Small intestine (tissue), 7 donors: ENCODE data around the gene CHCHD3. TPM values are rescaled to one million over a fixed set of nuclear protein-coding genes. Genes with fewer than 3 reads are reported as not detected.

Source experiments
- DNase-seq, 2 donors: peaks; one replicate each; pipeline versions ENCODE4 v3.0.0 to v3.0.0-alpha.2; 2013
- FAIRE-seq: peaks from 2 replicates; lab custom pipeline; 2012; peaks lifted over from hg19 to GRCh38; lab: Jason Lieb, UNC
- H3K27ac ChIP-seq, 3 donors: one replicate each; pipeline ENCODE4 v1.5.1; 2013; ENCODE audit warnings: low read length in 2 of 3, mild to moderate bottlenecking in 2 of 3, control low read depth in 1 of 3, inconsistent platforms in 1 of 3, low read depth in 1 of 3, moderate library complexity in 1 of 3
- H3K27me3 ChIP-seq, 3 donors: one replicate each; pipeline ENCODE4 v1.6.1; 2013; ENCODE audit warnings: low read length in 3 of 3, inconsistent platforms in 1 of 3; ENCODE audit not compliant: control insufficient read depth in 3 of 3, insufficient read depth in 3 of 3
- H3K36me3 ChIP-seq, 3 donors: one replicate each; pipeline ENCODE4 v1.6.1; 2013; ENCODE audit warnings: low read length in 3 of 3, inconsistent platforms in 1 of 3, low read depth in 1 of 3, mild to moderate bottlenecking in 1 of 3, moderate library complexity in 1 of 3; ENCODE audit not compliant: control insufficient read depth in 3 of 3, insufficient read depth in 2 of 3
- H3K4me1 ChIP-seq, 3 donors: one replicate each; pipeline ENCODE4 v1.6.1; 2013; ENCODE audit warnings: low read length in 2 of 3, inconsistent platforms in 1 of 3, low read depth in 1 of 3, mild to moderate bottlenecking in 1 of 3, moderate library complexity in 1 of 3; ENCODE audit not compliant: control insufficient read depth in 3 of 3, insufficient read depth in 2 of 3
- H3K4me3 ChIP-seq, 3 donors: one replicate each; pipeline ENCODE4 v1.5.1; 2013; ENCODE audit warnings: low read length in 3 of 3, control low read depth in 1 of 3, inconsistent platforms in 1 of 3, low read depth in 1 of 3, mild to moderate bottlenecking in 1 of 3, moderate library complexity in 1 of 3
- H3K9me3 ChIP-seq, 2 donors: one replicate each; pipeline ENCODE4 v1.6.1; 2013; ENCODE audit warnings: low read depth in 1 of 2, low read length in 1 of 2; ENCODE audit not compliant: control insufficient read depth in 2 of 2, insufficient read depth in 1 of 2
- WGBS, 3 donors: extraction: QIAGEN DNeasy Blood & Tissue Kit; methylation state at CpG; one replicate each; pipeline ENCODE4 v1.1.7; 2013; 5-methylcytosine and 5-hydroxymethylcytosine counted together
- polyA plus RNA-seq, 4 donors: library from polyadenylated mRNA; stranded (reverse) in 3 of 4; unstranded in 1 of 4; fragments of 200-250 nt in 3 of 4; fragments of 120-200 nt in 1 of 4; gene quantifications; one replicate each; pipeline versions ENCODE4 v1.2.1 to v1.2.3, GENCODE V29; 2013
- donor health status: healthy with polysubstance abuse.
- donor health status: control.
- donor health status: control.
- donor health status: Bipolar disorder and iron deficiency.
- donor health status: healthy.

Gene CHCHD3
- polyA plus RNA-seq, 4 donors = 53.5 to 98.6 (median 78.9) TPM

DNA sequence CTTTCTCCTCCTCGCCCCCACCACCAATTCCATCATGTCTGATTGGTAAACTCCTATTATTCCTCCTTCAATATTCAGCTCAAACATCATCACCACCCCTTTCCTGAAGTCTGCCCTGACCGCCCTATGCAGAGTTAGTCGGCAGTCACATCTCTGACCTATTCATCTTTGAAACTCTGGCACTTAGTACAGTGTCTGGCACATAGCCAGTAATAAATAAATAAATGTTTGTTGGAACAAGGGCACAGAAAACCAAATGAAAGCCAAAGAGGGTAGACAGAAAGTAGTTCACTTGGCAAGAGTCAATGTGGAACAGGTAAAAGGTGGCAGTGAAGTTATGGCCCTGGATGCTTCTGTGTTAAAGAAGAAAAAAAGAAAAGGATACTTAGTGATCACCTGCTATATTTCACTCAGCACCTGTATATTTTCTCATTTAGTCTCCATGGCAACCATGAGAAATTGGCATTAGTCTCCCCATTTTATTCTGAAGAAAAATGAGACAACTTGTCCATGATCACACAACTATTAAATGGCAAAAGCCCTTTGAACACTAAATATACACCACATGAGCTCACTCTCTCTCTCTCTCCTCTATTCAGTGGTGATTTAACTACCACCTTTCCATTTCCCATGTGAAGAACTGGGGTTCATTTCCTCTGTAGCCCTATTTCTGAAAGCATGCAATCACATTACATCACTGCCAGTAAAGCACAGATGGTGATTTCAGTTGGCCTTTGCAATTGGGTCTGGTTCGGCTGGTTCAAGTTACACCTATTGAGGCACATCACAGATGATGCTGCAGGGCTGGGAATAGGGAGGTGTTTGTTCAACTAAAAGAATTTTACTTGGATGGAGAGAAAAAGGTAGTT lies 25.3 kb downstream of the CHCHD3 start:
- no peak overlapping the region for H3K4me3 ChIP-seq
- H3K27me3 ChIP-seq = no peaks in the 10 kb centered on the region
- H3K9me3 ChIP-seq = no peaks in the 10 kb centered on the region
- DNase-seq (peak in 1 of 2 donors; percentile 14), FAIRE-seq (no peak)
- H3K27ac ChIP-seq = no peak overlapping the region
- WGBS, 3 donors = 68 to 80% (median 78%) methylated on average over 4 of the region's 4 CpGs
- H3K4me1 ChIP-seq = peaks cover 0 to 6% (median 0%) of the 10 kb centered on the region in 3 donors
- peaks cover 0 to 3% (median 0%) of the 10 kb centered on the region in 3 donors for H3K36me3 ChIP-seq

DNA sequence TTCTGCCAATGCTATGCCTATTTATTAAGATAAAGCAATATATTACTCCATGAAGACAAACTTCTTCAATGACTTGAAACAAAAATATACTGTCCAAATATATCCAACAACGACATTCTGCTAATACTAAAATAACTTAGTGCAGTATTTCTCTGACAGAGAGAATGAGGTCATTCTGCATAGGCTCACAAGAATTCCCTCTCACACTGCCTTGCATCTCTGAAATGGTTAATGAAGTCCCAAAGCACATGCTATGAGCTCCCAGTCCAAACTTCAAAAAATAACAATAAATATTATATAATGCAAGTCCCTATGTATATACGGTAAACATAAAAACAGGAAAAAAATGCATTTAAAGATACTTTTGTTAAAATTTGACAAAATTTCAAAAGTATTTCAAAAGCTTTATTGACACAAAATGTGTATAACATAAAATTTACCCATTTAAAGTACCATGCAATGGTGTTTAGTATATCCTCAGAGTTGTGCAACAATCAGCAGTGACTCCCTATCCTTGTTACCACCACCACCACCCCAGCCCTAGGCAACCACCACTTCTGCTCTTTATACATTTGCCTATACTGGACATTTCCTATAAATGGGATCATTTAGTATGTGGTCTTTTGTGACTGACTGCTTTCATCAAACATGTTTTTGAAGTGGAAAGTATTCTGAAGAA lies 27.6 kb downstream of the CHCHD3 start:
- H3K36me3 ChIP-seq = peaks cover 0 to 3% (median 0%) of the 10 kb centered on the region in 3 donors
- FAIRE-seq (no peak), DNase-seq (no peak)
- peaks cover 0 to 2% (median 0%) of the 10 kb centered on the region in 3 donors for H3K4me1 ChIP-seq
- no peaks in the 10 kb centered on the region for H3K27me3 ChIP-seq
- 69 to 95% (median 85%) methylated on average over 2 of the region's 2 CpGs for WGBS, 3 donors
- H3K9me3 ChIP-seq = no peaks in the 10 kb centered on the region
- H3K4me3 ChIP-seq = no peak overlapping the region
- H3K27ac ChIP-seq = no peak overlapping the region

DNA sequence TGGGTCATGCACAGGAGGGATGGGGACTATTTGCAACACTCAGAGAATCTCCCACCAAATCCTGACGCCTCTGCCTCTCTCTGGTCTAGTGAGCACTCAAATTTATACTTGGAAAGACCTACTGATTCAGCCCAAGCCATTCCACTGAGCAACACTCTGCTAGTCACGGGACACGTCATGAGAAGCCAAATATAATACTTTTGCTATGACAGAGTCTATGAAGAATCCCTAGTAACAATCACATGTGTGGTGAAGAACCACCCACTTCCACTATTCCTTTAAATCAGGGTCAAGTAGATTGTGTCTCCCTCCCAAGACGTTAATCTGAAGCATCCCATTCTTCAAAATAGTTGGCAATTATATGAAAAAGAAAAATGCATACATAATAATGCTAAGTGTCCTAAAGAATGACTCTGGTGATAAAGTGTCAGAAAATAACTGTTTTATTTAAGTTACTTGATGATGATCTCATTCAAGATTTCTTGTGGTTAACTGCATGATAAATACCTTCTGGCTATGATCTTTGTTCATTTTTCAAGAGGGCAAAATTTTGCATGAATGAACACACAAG lies 28.5 kb downstream of the CHCHD3 start:
- Histone ChIP-seq H3K27ac (peak overlapping the region in 1 of 3 donors; percentile 22), H3K9me3 (no peaks in the 10 kb centered on the region), H3K27me3 (no peaks in the 10 kb centered on the region), H3K4me1 (peaks cover 0 to 2% (median 0%) of the 10 kb centered on the region in 3 donors), H3K4me3 (no peak overlapping the region), H3K36me3 (peaks cover 0 to 3% (median 0%) of the 10 kb centered on the region in 3 donors)
- WGBS, 3 donors = 59 to 86% (median 76%) methylated on average over 4 of the region's 4 CpGs
- FAIRE-seq = no peak
- DNase-seq = no peak

DNA sequence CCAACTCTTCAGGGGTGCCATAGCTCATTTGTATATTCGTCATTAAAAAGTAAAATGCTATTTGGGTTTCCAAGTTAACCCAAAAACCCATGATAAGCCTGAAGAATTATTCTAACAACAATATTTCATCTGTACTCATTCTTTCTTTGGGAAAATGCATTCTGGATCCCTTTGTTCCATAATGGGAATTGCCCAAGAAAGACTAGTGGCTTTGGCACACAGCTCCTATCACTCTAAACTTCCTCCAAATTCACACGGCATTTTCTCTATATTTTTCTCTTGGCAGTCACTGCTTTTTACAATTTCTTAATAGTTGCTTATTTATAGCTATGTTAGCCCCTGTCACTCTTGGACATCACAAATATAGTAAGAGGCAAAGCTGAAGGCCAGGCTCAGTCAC lies 29.1 kb downstream of the CHCHD3 start:
- peak overlapping the region in 1 of 3 donors; percentile 22 for H3K27ac ChIP-seq
- WGBS, 3 donors = 77 to 99% (median 88%) methylated on average over 2 of the region's 2 CpGs
- DNase-seq (no peak), FAIRE-seq (no peak)
- H3K27me3 ChIP-seq = no peaks in the 10 kb centered on the region
- H3K4me1 ChIP-seq = peaks cover 0 to 2% (median 0%) of the 10 kb centered on the region in 3 donors
- no peak overlapping the region for H3K4me3 ChIP-seq
- H3K36me3 ChIP-seq = peaks cover 0 to 3% (median 0%) of the 10 kb centered on the region in 3 donors
- no peaks in the 10 kb centered on the region for H3K9me3 ChIP-seq

DNA sequence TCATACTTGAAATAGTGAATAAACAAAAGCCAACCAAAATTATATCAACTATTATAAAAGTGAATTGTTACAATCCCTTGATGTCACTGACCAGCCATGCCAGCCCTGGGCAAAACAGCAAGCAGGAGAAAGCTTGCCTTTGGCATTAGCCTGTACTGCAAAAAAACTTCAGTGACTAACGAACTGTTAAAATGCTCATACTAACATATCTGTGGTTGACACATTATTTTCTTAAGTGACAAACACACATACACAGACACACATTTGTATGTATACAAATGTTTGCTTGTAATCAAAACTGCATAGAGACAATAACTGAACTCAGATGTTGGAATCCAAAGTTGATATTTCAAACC lies 29.5 kb downstream of the CHCHD3 start:
- no peak overlapping the region for H3K4me3 ChIP-seq
- WGBS, 3 donors = 80 to 89% (median 81%) methylated on average over 1 of the region's 1 CpG
- no peaks in the 10 kb centered on the region for H3K27me3 ChIP-seq
- H3K27ac ChIP-seq = no peak overlapping the region
- H3K4me1 ChIP-seq = peaks cover 0 to 2% (median 0%) of the 10 kb centered on the region in 3 donors
- DNase-seq (no peak), FAIRE-seq (no peak)
- peaks cover 0 to 3% (median 0%) of the 10 kb centered on the region in 3 donors for H3K36me3 ChIP-seq
- H3K9me3 ChIP-seq = no peaks in the 10 kb centered on the region

DNA sequence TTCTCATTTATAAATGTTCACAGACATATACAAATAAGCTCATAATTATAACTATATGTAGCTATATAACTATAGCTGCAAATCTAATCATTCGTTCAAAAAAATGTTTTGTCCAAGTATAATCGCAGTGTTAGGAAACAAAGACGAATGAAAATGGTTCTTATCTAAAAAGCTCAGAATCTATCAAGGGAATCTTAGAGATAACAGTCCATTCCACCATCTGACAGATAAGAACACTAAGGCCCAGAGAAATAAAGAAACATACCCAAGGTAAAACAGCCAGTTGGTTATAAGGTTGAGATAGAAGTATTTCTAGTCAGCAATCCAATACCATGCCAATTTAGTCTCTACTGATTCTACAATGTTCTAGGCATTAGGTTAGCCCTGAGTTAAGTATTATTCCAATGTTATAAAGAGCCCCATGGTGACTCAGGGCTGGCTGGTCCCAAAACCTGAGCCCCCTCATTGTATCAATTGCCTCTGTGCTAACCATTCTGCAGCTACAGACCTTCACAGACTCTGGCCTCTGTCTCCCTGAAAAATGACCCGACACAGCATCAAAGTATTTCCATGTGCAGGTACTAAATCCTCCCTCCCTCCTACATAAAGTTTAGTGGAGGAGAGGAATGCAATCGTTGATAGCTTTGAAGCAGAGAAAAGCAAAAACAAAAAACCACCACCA lies 30.0 kb downstream of the CHCHD3 start:
- Histone ChIP-seq H3K9me3 (no peaks in the 10 kb centered on the region), H3K4me3 (no peak overlapping the region), H3K36me3 (peaks cover 0 to 3% (median 0%) of the 10 kb centered on the region in 3 donors), H3K27ac (no peak overlapping the region), H3K4me1 (peaks cover 0 to 2% (median 0%) of the 10 kb centered on the region in 3 donors), H3K27me3 (no peaks in the 10 kb centered on the region)
- 81 to 84% (median 82%) methylated on average over 5 of the region's 5 CpGs for WGBS, 3 donors
- FAIRE-seq (no peak), DNase-seq (no peak)

DNA sequence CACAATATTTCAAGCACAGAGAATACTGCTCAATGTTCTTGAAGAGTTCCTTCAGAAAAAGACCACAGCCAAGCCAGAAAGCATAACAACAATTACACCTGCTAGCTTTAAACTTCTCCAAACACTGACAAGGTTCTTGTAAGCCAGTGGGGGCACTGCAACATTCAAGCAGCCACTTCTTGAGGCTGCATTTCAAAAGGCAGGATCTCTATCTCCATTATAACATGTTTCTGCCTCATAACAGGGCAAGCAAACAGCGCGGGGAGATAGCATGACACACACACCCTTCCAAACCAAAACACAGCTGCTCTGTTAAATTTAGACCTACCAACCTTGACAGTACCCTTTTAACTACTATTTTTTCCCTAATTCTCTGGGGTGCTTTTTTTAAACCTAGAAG lies 30.8 kb downstream of the CHCHD3 start:
- Histone ChIP-seq H3K27ac (no peak overlapping the region), H3K4me1 (peaks cover 0 to 2% (median 0%) of the 10 kb centered on the region in 3 donors), H3K9me3 (no peaks in the 10 kb centered on the region), H3K36me3 (peaks cover 0 to 3% (median 0%) of the 10 kb centered on the region in 3 donors), H3K4me3 (no peak overlapping the region), H3K27me3 (no peaks in the 10 kb centered on the region)
- WGBS, 3 donors = 43 to 58% (median 52%) methylated on average over 2 of the region's 2 CpGs
- FAIRE-seq (no peak), DNase-seq (peak in 1 of 2 donors; percentile 16)
